ENCODE results near the gene KLLN.

GRCh38 chr10:87826653-87827052 is 36.7 kb downstream of the KLLN start:
- no peak for TF ChIP-seq CTCF (IDR thresholded peaks at IDR 0.05)
- no peak for TF ChIP-seq POLR2A (IDR thresholded peaks at IDR 0.05)

Measured in breast epithelium (tissue), 3 donors.